ENCODE results near the gene PAK4. TPM values are rescaled to one million over a fixed set of nuclear protein-coding genes. Genes with fewer than 3 reads are reported as not detected.

PAK4 gene
- total RNA-seq, 1 experiment from 2014 or later = 69.8 TPM

DNA sequence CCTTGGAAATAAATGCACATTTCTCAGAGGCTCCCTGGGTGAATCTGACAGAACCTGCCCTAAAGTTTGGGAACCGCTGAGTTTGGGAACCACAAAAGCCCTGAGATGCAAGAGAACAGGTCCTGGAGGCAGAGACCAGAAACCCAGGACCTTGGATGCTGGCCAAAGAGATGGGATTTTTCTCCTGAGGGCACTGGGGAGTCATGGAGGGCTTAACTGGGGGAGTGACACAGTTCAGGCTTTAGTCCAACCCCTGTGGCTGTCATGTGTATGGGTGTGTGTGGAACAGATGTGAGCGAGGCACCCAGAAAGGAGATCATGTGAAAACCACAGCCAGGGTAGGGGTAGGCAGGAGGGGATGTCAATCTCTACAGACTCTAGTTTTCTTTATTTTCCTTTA lies 67.3 kb downstream of the PAK4 start:
- ChIA-PET POLR2A (no interaction called here), CTCF (no interaction called here)
- no peaks in the 10 kb centered on the region for H3K9me3 Mint-ChIP-seq
- ATAC-seq = no peak
- no peak for DNase-seq (ENCODE audit: low spot score)
- H3K4me3 Mint-ChIP-seq = no peak overlapping the region
- no peaks in the 10 kb centered on the region for H3K36me3 Mint-ChIP-seq
- no peak for TF ChIP-seq TEAD1 (CRISPR knock-in tag; IDR thresholded peaks at IDR 0.05)
- TF ChIP-seq CREB1 (CRISPR knock-in tag; IDR thresholded peaks at IDR 0.05) = no peak
- TF ChIP-seq ZNF121 (CRISPR knock-in tag; IDR thresholded peaks at IDR 0.05) = no peak
- no peak for TF ChIP-seq ZBTB21 (CRISPR knock-in tag; IDR thresholded peaks at IDR 0.05; ENCODE audit: borderline replicate concordance)
- TF ChIP-seq KAT7 (CRISPR knock-in tag; IDR thresholded peaks at IDR 0.05; ENCODE audit: borderline replicate concordance) = no peak
- no peak for TF ChIP-seq ZNF317 (CRISPR knock-in tag; IDR thresholded peaks at IDR 0.05; ENCODE audit: borderline replicate concordance, low read depth)
- TF ChIP-seq, protein P1, sequence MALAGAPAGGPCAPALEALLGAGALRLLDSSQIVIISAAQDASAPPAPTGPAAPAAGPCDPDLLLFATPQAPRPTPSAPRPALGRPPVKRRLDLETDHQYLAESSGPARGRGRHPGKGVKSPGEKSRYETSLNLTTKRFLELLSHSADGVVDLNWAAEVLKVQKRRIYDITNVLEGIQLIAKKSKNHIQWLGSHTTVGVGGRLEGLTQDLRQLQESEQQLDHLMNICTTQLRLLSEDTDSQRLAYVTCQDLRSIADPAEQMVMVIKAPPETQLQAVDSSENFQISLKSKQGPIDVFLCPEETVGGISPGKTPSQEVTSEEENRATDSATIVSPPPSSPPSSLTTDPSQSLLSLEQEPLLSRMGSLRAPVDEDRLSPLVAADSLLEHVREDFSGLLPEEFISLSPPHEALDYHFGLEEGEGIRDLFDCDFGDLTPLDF (CRISPR knock-in tag; IDR thresholded peaks at IDR 0.05) = no peak
- TF ChIP-seq TEAD4 (CRISPR knock-in tag; IDR thresholded peaks at IDR 0.05) = no peak
- TF ChIP-seq, protein P2, sequence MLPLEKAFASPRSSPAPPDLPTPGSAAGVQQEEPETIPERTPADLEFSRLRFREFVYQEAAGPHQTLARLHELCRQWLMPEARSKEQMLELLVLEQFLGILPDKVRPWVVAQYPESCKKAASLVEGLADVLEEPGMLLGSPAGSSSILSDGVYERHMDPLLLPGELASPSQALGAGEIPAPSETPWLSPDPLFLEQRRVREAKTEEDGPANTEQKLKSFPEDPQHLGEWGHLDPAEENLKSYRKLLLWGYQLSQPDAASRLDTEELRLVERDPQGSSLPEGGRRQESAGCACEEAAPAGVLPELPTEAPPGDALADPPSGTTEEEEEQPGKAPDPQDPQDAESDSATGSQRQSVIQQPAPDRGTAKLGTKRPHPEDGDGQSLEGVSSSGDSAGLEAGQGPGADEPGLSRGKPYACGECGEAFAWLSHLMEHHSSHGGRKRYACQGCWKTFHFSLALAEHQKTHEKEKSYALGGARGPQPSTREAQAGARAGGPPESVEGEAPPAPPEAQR (CRISPR knock-in tag; IDR thresholded peaks at IDR 0.05) = no peak
- TF ChIP-seq CREM (CRISPR knock-in tag; IDR thresholded peaks at IDR 0.05) = no peak
- no peak for TF ChIP-seq TCF7 (CRISPR knock-in tag; IDR thresholded peaks at IDR 0.05; ENCODE audit: low read depth)
- TF ChIP-seq ETV6 (CRISPR knock-in tag; IDR thresholded peaks at IDR 0.05) = no peak
- H3K27ac Mint-ChIP-seq = no peak overlapping the region
- H3K27me3 Mint-ChIP-seq (ENCODE audit: low read depth) = peaks cover 37% of the 10 kb centered on the region
- H3K4me1 Mint-ChIP-seq = peaks cover 21% of the 10 kb centered on the region

DNA sequence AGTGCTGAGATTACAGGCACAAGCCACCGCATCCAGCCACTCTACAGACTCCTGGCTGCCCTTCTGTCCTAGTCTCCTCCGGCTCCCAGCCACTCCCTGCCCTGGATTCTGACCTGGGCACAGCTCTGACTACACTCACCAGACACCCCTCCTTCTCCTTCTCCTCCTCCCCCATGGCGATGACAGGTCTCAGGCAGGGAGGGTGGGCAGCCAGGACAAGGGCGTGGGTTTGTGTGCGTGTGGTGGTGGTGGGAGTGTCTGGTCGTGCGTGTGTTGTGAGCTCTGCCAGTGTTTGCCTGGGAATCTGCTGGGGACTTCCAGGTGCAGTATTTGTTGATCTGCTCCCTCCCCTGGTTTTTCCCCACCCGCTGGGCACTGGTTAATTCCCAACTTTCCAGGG lies 68.2 kb downstream of the PAK4 start:
- no peak for TF ChIP-seq OVOL2 (CRISPR knock-in tag; IDR thresholded peaks at IDR 0.05; ENCODE audit: borderline replicate concordance)
- TF ChIP-seq ZNF232 (CRISPR knock-in tag; IDR thresholded peaks at IDR 0.05) = no peak
- Mint-ChIP-seq H3K27ac (no peak overlapping the region; the same call in 1 of the 2 replicates), H3K9me3 (no peaks in the 10 kb centered on the region), H3K4me3 (no peak overlapping the region), H3K4me1 (peaks cover 22% of the 10 kb centered on the region), H3K27me3 (ENCODE audit: low read depth) (peaks cover 46% of the 10 kb centered on the region), H3K36me3 (no peaks in the 10 kb centered on the region)
- ATAC-seq (no peak), DNase-seq (ENCODE audit: low spot score) (no peak)
- POLR2A ChIA-PET = no interaction called here
- CTCF ChIA-PET = interaction anchor here (0.6 to 1.4 kb wide), 2 partner anchors 71 to 95 kb away, joined by 3 to 5 read pairs; no protein-coding TSS in a partner anchor

DNA sequence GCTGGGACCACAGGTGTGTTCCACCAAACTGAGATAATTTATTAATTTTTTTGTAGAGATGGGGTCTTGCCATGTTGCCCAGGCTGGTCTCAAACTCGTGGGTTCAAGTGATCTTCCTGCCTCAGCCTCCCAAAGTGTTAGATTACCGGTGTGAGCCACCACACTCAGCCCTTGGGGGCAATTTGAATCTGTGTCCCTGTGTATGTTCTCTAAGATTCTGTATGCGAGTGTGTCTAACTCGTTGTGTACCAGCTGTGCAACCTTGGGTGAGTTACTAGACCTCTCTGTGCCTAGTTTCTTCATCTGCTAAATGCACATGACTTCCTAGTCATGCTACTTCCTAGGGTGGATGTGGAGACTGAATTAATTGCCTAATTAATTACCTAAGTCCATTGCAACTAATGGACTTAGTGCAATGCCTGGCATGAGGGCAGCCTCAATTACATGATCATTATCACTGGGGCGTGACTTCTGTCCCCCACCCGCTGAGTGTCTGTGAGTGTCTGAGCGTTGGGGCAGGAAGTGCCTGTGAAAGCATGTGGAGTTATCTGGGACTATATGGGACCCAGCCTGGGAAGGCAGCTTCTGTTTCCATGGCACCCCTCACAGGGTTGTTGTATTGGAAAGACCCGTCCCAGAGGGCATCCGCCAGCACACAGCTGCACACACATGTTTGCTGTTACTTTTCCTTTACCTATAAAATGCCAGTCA lies 69.4 kb downstream of the PAK4 start:
- Mint-ChIP-seq H3K9me3 (no peaks in the 10 kb centered on the region), H3K27me3 (ENCODE audit: low read depth) (peaks cover 49% of the 10 kb centered on the region), H3K27ac (no peak overlapping the region), H3K4me3 (no peak overlapping the region), H3K4me1 (peaks cover 22% of the 10 kb centered on the region), H3K36me3 (no peaks in the 10 kb centered on the region)
- ATAC-seq (no peak), DNase-seq (ENCODE audit: low spot score) (no peak)
- CTCF ChIA-PET = interaction anchor here (0.8 to 5.1 kb wide), 5 partner anchors 17 to 264 kb away, joined by 3 to 26 read pairs (median 3); partner anchors contain the start of genes MRPS12 and SARS2
- POLR2A ChIA-PET = interaction anchor here (1.0 kb wide), 1 partner anchor 50 kb away, joined by 3 read pairs; no protein-coding TSS in a partner anchor
- TF ChIP-seq, protein P3, sequence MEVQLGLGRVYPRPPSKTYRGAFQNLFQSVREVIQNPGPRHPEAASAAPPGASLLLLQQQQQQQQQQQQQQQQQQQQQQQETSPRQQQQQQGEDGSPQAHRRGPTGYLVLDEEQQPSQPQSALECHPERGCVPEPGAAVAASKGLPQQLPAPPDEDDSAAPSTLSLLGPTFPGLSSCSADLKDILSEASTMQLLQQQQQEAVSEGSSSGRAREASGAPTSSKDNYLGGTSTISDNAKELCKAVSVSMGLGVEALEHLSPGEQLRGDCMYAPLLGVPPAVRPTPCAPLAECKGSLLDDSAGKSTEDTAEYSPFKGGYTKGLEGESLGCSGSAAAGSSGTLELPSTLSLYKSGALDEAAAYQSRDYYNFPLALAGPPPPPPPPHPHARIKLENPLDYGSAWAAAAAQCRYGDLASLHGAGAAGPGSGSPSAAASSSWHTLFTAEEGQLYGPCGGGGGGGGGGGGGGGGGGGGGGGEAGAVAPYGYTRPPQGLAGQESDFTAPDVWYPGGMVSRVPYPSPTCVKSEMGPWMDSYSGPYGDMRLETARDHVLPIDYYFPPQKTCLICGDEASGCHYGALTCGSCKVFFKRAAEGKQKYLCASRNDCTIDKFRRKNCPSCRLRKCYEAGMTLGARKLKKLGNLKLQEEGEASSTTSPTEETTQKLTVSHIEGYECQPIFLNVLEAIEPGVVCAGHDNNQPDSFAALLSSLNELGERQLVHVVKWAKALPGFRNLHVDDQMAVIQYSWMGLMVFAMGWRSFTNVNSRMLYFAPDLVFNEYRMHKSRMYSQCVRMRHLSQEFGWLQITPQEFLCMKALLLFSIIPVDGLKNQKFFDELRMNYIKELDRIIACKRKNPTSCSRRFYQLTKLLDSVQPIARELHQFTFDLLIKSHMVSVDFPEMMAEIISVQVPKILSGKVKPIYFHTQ (CRISPR knock-in tag; IDR thresholded peaks at IDR 0.05) = no peak
- 0 out of 2 replicates have a peak, but pooled peaks have one; percentile 72 for TF ChIP-seq ZNF121 (CRISPR knock-in tag; IDR thresholded peaks at IDR 0.05)
